ENCODE results near the gene CEMIP2. TPM values are rescaled to one million over a fixed set of nuclear protein-coding genes. Genes with fewer than 3 reads are reported as not detected.

CEMIP2 gene
- total RNA-seq, 1 experiment from 2014 or later: 40.5 TPM

DNA sequence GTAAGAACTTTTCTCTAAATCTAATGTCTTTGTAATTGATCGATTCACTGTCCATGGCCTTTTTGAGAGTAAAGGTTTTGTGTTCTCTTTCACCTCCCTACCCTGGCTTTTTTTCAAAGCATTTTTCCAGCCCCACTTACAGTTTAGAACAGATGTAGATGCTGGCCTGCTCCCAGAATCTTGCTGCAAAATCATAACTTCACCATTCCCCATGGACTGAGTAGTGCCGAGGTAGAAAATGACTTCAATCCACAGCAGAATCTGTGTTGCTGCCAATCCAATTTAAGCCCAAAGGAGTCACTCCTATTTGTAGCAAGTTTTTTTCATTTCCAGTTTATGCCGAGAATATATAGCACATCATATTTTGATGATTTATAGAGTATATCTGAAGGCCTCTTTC is 46.5 kb upstream of the CEMIP2 start:
- CTCF ChIA-PET: interaction anchor here (0.7 to 5.1 kb wide), 2 partner anchors 7 to 23 kb away, joined by 4 to 42 read pairs; no protein-coding TSS in a partner anchor
- DNase-seq (ENCODE audit: low spot score): no peak
- no peak for TF ChIP-seq JUN (CRISPR knock-in tag; IDR thresholded peaks at IDR 0.05)
- H3K27ac Mint-ChIP-seq: no peak overlapping the region
- POLR2A ChIA-PET: no interaction called here
- no peaks in the 10 kb centered on the region for H3K36me3 Mint-ChIP-seq
- H3K9me3 Mint-ChIP-seq: no peaks in the 10 kb centered on the region
- no peaks in the 10 kb centered on the region for H3K27me3 Mint-ChIP-seq (ENCODE audit: low read depth)
- no peak overlapping the region for H3K4me3 Mint-ChIP-seq
- no peak for ATAC-seq
- peaks cover 9% of the 10 kb centered on the region for H3K4me1 Mint-ChIP-seq

DNA sequence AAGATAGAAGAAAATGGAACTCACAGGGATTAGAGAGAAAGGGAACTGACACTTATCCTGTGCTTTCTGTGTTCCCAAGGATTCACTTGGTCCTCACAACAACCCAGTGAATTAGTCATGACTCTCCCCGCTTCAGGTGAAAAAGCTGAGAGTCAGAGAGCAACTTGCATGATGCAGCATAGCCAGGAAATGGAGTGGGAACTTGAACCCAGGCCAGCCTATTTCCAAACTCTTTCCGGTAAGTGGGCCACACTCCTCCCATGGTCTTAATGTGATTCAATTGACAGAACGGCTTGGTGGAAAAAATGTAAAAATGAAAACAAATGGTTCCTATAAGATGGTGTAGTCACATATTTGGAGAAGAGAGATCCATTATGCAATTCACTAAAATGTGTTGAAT is 45.9 kb upstream of the CEMIP2 start:
- H3K27ac Mint-ChIP-seq: no peak overlapping the region
- DNase-seq (ENCODE audit: low spot score) (no peak), ATAC-seq (no peak)
- TF ChIP-seq JAZF1 (CRISPR knock-in tag; IDR thresholded peaks at IDR 0.05): no peak
- TF ChIP-seq ZNF671 (CRISPR knock-in tag; IDR thresholded peaks at IDR 0.05): no peak
- TF ChIP-seq ATF1 (CRISPR knock-in tag; IDR thresholded peaks at IDR 0.05): no peak
- no peak for TF ChIP-seq ZNF232 (CRISPR knock-in tag; IDR thresholded peaks at IDR 0.05)
- no peak for TF ChIP-seq NR1H2 (CRISPR knock-in tag; IDR thresholded peaks at IDR 0.05)
- TF ChIP-seq OVOL2 (CRISPR knock-in tag; IDR thresholded peaks at IDR 0.05; ENCODE audit: borderline replicate concordance): no peak
- no peak for TF ChIP-seq NFE2L1 (CRISPR knock-in tag; IDR thresholded peaks at IDR 0.05)
- no peak for TF ChIP-seq HMGA2 (CRISPR knock-in tag; IDR thresholded peaks at IDR 0.05)
- TF ChIP-seq, protein P1, sequence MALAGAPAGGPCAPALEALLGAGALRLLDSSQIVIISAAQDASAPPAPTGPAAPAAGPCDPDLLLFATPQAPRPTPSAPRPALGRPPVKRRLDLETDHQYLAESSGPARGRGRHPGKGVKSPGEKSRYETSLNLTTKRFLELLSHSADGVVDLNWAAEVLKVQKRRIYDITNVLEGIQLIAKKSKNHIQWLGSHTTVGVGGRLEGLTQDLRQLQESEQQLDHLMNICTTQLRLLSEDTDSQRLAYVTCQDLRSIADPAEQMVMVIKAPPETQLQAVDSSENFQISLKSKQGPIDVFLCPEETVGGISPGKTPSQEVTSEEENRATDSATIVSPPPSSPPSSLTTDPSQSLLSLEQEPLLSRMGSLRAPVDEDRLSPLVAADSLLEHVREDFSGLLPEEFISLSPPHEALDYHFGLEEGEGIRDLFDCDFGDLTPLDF (CRISPR knock-in tag; IDR thresholded peaks at IDR 0.05): no peak
- TF ChIP-seq EMX1 (CRISPR knock-in tag; IDR thresholded peaks at IDR 0.05): no peak
- TF ChIP-seq, protein P2, sequence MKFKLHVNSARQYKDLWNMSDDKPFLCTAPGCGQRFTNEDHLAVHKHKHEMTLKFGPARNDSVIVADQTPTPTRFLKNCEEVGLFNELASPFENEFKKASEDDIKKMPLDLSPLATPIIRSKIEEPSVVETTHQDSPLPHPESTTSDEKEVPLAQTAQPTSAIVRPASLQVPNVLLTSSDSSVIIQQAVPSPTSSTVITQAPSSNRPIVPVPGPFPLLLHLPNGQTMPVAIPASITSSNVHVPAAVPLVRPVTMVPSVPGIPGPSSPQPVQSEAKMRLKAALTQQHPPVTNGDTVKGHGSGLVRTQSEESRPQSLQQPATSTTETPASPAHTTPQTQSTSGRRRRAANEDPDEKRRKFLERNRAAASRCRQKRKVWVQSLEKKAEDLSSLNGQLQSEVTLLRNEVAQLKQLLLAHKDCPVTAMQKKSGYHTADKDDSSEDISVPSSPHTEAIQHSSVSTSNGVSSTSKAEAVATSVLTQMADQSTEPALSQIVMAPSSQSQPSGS (CRISPR knock-in tag; IDR thresholded peaks at IDR 0.05; ENCODE audit: borderline replicate concordance, low read depth): no peak
- no peak for TF ChIP-seq SMAD4 (CRISPR knock-in tag; IDR thresholded peaks at IDR 0.05)
- POLR2A ChIA-PET: no interaction called here
- no peaks in the 10 kb centered on the region for H3K27me3 Mint-ChIP-seq (ENCODE audit: low read depth)
- H3K4me1 Mint-ChIP-seq: peaks cover 9% of the 10 kb centered on the region
- CTCF ChIA-PET: no interaction called here
- H3K4me3 Mint-ChIP-seq: no peak overlapping the region
- no peaks in the 10 kb centered on the region for H3K36me3 Mint-ChIP-seq
- H3K9me3 Mint-ChIP-seq: no peaks in the 10 kb centered on the region

DNA sequence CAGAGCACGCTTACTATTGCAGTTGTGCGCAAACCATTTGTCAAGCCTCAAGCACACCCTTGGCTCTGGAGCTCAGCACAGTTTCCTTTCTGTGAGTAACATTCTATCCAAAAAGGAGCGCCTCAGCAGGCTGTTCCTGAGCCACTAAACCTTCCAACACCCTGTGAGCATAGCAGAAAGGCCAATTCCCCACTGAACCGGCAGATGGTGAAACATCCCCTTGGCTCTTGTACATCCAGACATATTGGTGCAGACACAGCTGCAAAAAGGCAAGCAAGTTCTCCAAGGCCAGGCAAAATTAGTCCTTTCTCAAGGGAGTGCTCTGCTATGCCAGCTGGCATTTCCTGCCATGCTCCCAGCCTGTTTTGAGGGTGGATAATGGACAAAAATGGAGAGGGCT is 44.1 kb upstream of the CEMIP2 start:
- ChIA-PET POLR2A (interaction anchor here (0.7 kb wide), 1 partner anchor 213 kb away, joined by 3 read pairs; no protein-coding TSS in a partner anchor), CTCF (interaction anchor here (1.1 to 1.5 kb wide), 2 partner anchors 99 to 212 kb away, joined by 3 to 7 read pairs; partner anchors contain the start of genes ABHD17B and C9orf85)
- ATAC-seq (peak; percentile 66), DNase-seq (ENCODE audit: low spot score) (no peak)
- TF ChIP-seq FOXJ3 (CRISPR knock-in tag; IDR thresholded peaks at IDR 0.05; ENCODE audit: borderline replicate concordance) (no peak), SMAD3 (CRISPR knock-in tag; IDR thresholded peaks at IDR 0.05; ENCODE audit: borderline replicate concordance) (no peak), ZNF671 (CRISPR knock-in tag; IDR thresholded peaks at IDR 0.05) (no peak), CREB1 (CRISPR knock-in tag; IDR thresholded peaks at IDR 0.05) (no peak), ZNF423 (CRISPR knock-in tag; IDR thresholded peaks at IDR 0.05) (no peak)
- TF ChIP-seq, protein P3, sequence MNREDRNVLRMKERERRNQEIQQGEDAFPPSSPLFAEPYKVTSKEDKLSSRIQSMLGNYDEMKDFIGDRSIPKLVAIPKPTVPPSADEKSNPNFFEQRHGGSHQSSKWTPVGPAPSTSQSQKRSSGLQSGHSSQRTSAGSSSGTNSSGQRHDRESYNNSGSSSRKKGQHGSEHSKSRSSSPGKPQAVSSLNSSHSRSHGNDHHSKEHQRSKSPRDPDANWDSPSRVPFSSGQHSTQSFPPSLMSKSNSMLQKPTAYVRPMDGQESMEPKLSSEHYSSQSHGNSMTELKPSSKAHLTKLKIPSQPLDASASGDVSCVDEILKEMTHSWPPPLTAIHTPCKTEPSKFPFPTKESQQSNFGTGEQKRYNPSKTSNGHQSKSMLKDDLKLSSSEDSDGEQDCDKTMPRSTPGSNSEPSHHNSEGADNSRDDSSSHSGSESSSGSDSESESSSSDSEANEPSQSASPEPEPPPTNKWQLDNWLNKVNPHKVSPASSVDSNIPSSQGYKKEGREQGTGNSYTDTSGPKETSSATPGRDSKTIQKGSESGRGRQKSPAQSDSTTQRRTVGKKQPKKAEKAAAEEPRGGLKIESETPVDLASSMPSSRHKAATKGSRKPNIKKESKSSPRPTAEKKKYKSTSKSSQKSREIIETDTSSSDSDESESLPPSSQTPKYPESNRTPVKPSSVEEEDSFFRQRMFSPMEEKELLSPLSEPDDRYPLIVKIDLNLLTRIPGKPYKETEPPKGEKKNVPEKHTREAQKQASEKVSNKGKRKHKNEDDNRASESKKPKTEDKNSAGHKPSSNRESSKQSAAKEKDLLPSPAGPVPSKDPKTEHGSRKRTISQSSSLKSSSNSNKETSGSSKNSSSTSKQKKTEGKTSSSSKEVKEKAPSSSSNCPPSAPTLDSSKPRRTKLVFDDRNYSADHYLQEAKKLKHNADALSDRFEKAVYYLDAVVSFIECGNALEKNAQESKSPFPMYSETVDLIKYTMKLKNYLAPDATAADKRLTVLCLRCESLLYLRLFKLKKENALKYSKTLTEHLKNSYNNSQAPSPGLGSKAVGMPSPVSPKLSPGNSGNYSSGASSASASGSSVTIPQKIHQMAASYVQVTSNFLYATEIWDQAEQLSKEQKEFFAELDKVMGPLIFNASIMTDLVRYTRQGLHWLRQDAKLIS (CRISPR knock-in tag; IDR thresholded peaks at IDR 0.05; ENCODE audit: borderline replicate concordance): no peak
- TF ChIP-seq, protein P4, sequence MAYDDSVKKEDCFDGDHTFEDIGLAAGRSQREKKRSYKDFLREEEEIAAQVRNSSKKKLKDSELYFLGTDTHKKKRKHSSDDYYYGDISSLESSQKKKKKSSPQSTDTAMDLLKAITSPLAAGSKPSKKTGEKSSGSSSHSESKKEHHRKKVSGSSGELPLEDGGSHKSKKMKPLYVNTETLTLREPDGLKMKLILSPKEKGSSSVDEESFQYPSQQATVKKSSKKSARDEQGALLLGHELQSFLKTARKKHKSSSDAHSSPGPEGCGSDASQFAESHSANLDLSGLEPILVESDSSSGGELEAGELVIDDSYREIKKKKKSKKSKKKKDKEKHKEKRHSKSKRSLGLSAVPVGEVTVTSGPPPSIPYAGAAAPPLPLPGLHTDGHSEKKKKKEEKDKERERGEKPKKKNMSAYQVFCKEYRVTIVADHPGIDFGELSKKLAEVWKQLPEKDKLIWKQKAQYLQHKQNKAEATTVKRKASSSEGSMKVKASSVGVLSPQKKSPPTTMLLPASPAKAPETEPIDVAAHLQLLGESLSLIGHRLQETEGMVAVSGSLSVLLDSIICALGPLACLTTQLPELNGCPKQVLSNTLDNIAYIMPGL (CRISPR knock-in tag; IDR thresholded peaks at IDR 0.05): no peak
- TF ChIP-seq, protein P5, sequence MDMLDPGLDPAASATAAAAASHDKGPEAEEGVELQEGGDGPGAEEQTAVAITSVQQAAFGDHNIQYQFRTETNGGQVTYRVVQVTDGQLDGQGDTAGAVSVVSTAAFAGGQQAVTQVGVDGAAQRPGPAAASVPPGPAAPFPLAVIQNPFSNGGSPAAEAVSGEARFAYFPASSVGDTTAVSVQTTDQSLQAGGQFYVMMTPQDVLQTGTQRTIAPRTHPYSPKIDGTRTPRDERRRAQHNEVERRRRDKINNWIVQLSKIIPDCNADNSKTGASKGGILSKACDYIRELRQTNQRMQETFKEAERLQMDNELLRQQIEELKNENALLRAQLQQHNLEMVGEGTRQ (CRISPR knock-in tag; IDR thresholded peaks at IDR 0.05): no peak
- H3K9me3 Mint-ChIP-seq: no peaks in the 10 kb centered on the region
- no peaks in the 10 kb centered on the region for H3K27me3 Mint-ChIP-seq (ENCODE audit: low read depth)
- H3K4me1 Mint-ChIP-seq: peaks cover 14% of the 10 kb centered on the region
- H3K4me3 Mint-ChIP-seq: no peak overlapping the region
- no peaks in the 10 kb centered on the region for H3K36me3 Mint-ChIP-seq
- H3K27ac Mint-ChIP-seq: no peak overlapping the region
